ENCODE measurements around the gene GUCY1A2. TPM values are rescaled to one million over a fixed set of nuclear protein-coding genes. Genes with fewer than 3 reads are reported as not detected.

Gene GUCY1A2
- total and polyA plus RNA-seq, 11 donors, result 0.93 to 14.1 (median 10.1) TPM

DNA sequence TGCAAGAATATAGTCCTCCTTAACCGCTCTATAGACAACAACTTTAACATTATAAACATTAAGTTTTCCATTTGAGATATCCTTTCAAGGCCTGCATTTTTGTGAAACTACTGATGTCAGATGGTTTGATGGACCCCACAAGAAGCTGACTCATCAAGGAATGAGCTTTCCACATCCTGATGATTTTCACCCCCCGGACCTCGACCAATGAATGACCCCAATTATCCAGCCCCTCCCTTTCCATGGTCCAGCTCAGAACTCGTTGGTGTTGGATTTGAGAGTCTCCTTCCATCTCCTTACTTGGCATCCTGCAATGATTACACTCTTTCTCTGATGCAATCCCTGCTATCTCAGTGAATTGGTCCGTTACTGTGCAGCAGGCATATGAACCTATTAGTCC lies 31.8 kb upstream of the GUCY1A2 start:
- WGBS, 4 donors, result 66 to 74% (median 69%) methylated on average over 5 of the region's 5 CpGs
- Histone ChIP-seq H3K36me3 (no peaks in the 10 kb centered on the region), H3K4me3 (no peak overlapping the region), H3K27me3 (no peaks in the 10 kb centered on the region), H3K27ac (no peak overlapping the region), H3K9me3 (peaks cover 0 to 27% (median 12%) of the 10 kb centered on the region in 12 donors), H3K4me1 (no peaks in the 10 kb centered on the region)
- intact Hi-C loops (cut with DNase I), result no loop called here
- no peak for ATAC-seq
- DNase-seq, result no peak
- TF ChIP-seq, protein P1, sequence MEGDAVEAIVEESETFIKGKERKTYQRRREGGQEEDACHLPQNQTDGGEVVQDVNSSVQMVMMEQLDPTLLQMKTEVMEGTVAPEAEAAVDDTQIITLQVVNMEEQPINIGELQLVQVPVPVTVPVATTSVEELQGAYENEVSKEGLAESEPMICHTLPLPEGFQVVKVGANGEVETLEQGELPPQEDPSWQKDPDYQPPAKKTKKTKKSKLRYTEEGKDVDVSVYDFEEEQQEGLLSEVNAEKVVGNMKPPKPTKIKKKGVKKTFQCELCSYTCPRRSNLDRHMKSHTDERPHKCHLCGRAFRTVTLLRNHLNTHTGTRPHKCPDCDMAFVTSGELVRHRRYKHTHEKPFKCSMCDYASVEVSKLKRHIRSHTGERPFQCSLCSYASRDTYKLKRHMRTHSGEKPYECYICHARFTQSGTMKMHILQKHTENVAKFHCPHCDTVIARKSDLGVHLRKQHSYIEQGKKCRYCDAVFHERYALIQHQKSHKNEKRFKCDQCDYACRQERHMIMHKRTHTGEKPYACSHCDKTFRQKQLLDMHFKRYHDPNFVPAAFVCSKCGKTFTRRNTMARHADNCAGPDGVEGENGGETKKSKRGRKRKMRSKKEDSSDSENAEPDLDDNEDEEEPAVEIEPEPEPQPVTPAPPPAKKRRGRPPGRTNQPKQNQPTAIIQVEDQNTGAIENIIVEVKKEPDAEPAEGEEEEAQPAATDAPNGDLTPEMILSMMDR (IDR thresholded peaks at IDR 0.05), result no peak

DNA sequence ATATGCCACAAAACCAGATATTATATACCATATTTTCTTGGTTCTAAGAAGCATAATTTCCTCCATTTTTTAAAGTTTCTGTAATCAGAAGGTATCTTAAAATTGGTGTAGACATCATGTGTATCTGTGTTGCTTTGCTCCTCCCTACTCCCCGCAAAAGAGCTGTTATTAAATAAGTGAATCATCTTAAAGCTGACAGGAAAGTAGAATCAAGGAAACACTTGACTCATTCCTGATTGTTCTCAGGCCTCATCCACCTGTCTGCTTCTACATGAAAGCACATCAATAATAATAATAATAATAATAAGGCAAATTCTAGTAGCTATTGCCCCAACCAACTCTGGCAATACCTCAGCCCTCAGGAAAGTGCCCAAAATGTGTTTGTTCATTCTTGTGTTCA lies 26.2 kb upstream of the GUCY1A2 start:
- Histone ChIP-seq H3K4me1 (no peaks in the 10 kb centered on the region), H3K27ac (no peak overlapping the region), H3K27me3 (no peaks in the 10 kb centered on the region), H3K4me3 (no peak overlapping the region), H3K36me3 (no peaks in the 10 kb centered on the region), H3K9me3 (peaks cover 0 to 16% (median 0%) of the 10 kb centered on the region in 12 donors)
- intact Hi-C loops (cut with DNase I), result no loop called here
- no peak for ATAC-seq
- no peak for DNase-seq
- WGBS, 4 donors, result 88 to 96% (median 92%) methylated on average over 1 of the region's 1 CpG
- TF ChIP-seq, protein P1 (IDR thresholded peaks at IDR 0.05), result no peak
- TF ChIP-seq POLR2A (IDR thresholded peaks at IDR 0.05), result no peak

DNA sequence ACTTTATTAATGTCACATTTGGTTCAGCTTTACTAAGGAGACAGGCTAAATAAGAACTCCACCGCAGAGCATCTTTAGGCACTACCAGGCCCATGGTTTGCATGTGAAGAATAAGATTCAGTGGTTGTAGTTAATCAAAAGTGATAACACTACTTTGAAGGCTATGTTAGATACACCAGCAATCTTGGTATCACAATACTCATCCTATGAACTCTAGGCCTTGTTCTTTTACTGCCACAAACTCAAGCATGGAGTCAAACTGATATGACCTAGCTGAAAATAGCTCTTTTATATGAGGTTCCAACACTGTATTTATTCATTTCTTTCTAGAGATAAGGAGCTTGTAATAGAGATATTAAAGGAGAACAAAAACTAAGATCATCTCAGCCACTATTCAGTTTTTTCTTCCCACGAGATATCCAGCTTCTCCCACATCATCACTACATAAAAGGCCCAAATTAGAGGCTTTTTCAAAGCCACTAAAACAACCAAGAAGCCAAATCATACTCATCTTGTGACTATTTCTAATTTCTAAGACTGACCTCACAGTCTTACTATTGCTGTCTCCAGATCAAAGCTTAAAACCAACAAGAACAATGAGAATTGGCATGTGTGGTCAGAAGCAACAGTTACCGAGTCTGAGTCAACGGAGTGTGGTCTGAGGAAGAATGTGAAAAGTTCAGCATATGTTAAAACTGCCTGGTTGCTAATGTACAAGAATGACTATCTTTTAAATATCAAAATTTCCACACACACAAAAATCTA lies 25.1 kb upstream of the GUCY1A2 start:
- intact Hi-C loops (cut with DNase I), result no loop called here
- H3K9me3 ChIP-seq, result peaks cover 0 to 16% (median 0%) of the 10 kb centered on the region in 12 donors
- 54 to 70% (median 58%) methylated on average over 4 of the region's 4 CpGs for WGBS, 4 donors

DNA sequence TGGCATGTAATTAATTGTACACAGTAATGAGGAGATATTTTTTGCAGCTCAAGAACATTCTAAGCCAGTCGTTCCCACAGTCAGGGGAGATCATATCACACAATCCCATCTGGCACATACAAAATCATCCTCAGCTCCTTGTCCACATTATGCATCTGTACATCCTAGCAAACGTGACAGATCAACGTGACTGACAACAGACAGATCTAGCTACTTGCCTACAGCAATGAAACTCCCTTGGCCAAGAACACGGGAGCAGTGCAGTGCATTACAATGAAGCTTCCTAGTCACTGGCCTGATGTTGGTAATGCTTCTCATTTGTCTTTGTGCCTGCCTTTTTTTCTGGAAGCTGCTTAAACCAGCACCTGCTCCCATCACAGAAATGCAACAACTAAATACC lies 24.5 kb upstream of the GUCY1A2 start:
- TF ChIP-seq, protein P1 (IDR thresholded peaks at IDR 0.05), result no peak
- TF ChIP-seq POLR2A (IDR thresholded peaks at IDR 0.05), result no peak
- intact Hi-C loops (cut with DNase I), result no loop called here
- Histone ChIP-seq H3K4me1 (no peaks in the 10 kb centered on the region), H3K27ac (no peak overlapping the region), H3K27me3 (no peaks in the 10 kb centered on the region), H3K36me3 (no peaks in the 10 kb centered on the region), H3K9me3 (peaks cover 0 to 16% (median 0%) of the 10 kb centered on the region in 12 donors), H3K4me3 (no peak overlapping the region)
- WGBS, 4 donors, result 53 to 62% (median 54%) methylated on average over 4 of the region's 4 CpGs
- ATAC-seq, result no peak
- no peak for DNase-seq

More for the DNA sequence above, 25.1 kb upstream of the GUCY1A2 start:
- Histone ChIP-seq H3K27me3 (no peaks in the 10 kb centered on the region), H3K4me1 (no peaks in the 10 kb centered on the region), H3K4me3 (no peak overlapping the region), H3K27ac (no peak overlapping the region), H3K36me3 (no peaks in the 10 kb centered on the region)
- ATAC-seq (no peak), DNase-seq (no peak)
- TF ChIP-seq POLR2A (IDR thresholded peaks at IDR 0.05), result no peak

DNA sequence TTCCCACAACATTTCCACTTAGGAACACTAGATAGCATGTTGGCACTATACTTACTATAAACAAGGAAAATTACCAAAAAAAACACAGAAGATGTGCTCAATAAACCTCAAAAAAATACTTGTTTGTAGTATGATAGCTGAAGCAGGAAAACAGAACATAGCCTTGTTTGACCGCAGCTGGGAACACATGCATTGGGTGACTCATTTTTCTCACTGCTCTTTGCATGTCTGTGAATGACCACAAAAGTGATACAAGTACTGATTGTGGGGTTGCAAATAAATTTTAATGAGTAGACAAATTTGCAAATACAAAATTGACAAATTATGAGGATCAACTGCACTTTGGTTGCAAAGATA lies 22.8 kb upstream of the GUCY1A2 start:
- WGBS, 4 donors, result 83 to 93% (median 91%) methylated on average over 1 of the region's 1 CpG
- no peak overlapping the region for H3K4me3 ChIP-seq
- H3K36me3 ChIP-seq, result no peaks in the 10 kb centered on the region
- no peaks in the 10 kb centered on the region for H3K4me1 ChIP-seq
- H3K27ac ChIP-seq, result no peak overlapping the region
- H3K9me3 ChIP-seq, result peaks cover 0 to 16% (median 0%) of the 10 kb centered on the region in 12 donors
- intact Hi-C loops (cut with DNase I), result no loop called here
- TF ChIP-seq POLR2A (IDR thresholded peaks at IDR 0.05), result no peak
- TF ChIP-seq, protein P1 (IDR thresholded peaks at IDR 0.05), result no peak
- ATAC-seq (no peak), DNase-seq (no peak)
- no peaks in the 10 kb centered on the region for H3K27me3 ChIP-seq
